Activated CD8-positive, alpha-beta memory T cell treated with anti-CD3 and anti-CD28 coated beads, Interleukin-2, amount 50 U/mL, for 24 hours (primary cell): ENCODE measurements around the gene CYP3A7.
"Not testable (repeated sequence)": the region's sequence is repeated elsewhere in the genome, so short reads cannot be mapped to it uniquely, and the experiment has no call there.

Experiments
- DNase-seq: peaks from one replicate; pipeline ENCODE4 v3.0.0-alpha.2; 2020; ENCODE audit errors: extremely low read depth

The CYP3A7 gene

DNA sequence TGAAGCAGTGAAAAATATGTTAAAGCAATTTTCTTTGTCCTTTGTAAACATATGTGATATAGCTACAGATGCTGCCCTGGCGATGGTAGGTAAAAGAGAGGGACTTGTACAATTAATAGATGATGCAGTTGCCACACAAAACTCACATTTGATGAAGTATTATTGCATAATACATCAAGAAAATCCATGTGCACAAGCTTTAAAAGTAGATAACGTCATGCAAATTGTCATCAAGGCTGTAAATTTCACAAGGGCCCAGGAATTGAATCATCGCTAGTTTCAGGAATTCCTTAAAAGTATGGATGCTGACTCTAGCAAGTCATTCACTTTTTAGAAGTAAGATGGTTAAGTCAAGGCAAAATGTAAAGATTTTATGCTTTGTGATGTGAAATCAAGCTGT is 65.2 kb downstream of the CYP3A7 start:
- DNase-seq, result no peak

DNA sequence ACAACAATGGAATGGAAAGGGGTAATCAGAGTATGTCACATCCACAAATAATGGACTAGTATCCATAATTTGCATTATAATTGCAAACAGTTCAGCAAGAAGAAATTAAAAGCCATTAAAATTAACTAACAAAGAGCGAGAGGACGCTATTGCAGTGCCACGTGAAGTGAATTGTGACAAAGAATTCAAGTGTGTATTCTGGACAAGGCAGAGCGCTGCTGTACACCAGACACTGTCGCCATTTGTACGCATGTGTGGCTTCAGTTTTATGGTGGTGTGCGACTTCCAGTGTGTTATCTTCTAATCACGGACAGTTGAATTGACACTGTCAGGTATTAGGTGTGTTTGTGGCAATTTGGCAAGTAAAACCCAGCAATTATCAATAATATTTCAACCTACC is 66.5 kb downstream of the CYP3A7 start:
- DNase-seq, result no peak

- DNase-seq, result no peak
Observed at GRCh38 chr7:99667179-99667578, 67.8 kb downstream of the CYP3A7 start.

GRCh38 chr7:99666013-99666395 is 69.0 kb downstream of the CYP3A7 start:
- DNase-seq, result no peak

- DNase-seq, result no peak
Observed at GRCh38 chr7:99665312-99666012, 69.5 kb downstream of the CYP3A7 start.

DNA sequence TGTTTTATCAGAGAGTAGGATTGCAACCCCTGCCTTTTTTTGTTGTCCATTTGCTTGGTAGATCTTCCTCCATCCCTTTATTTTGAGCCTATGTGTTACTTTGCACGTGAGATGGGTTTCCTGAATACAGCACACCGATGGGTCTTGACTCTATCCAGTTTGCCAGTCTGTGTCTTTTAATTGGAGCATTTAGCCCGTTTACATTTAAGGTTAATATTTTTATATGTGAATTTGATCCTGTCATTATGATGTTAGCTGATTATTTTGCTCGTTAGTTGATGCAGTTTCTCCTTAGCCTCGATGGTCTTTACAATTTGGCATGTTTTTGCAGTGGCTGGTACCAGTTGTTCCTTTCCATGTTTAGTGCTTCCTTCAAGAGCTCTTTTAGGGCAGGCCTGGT is 77.1 kb downstream of the CYP3A7 start:
- not testable (repeated sequence) for DNase-seq
